Measurements from ENCODE around the gene ITPR2. TPM values are rescaled to one million over a fixed set of nuclear protein-coding genes. Genes with fewer than 3 reads are reported as not detected.
A peak's percentile ranks its signal among the peaks of the same experiment; 100 is the strongest.

ITPR2 gene
- polyA plus RNA-seq, 2 of the 4 experiments (the other 2 are of a cell fraction), result 3.1 to 8.1 TPM

DNA sequence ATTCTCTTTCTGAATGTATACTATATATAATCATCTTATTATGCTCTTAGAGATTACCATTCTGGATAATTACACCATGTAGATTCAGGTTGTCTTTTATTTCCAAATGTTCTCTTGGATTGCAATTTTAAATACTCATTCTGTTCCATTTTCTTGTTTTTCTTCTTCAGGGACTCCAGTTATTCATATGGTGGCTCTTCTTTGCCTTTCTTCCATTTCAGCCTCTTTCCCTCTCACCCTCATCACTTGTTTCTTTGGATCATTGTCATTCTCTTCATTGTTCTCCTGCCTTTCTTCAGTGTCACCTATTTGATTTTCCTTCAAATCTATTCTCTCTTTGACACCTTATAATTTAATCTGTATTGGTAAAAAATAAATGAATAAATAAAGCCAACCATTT, 182.0 kb downstream of the ITPR2 start (continued):
- TF ChIP-seq, protein P1, sequence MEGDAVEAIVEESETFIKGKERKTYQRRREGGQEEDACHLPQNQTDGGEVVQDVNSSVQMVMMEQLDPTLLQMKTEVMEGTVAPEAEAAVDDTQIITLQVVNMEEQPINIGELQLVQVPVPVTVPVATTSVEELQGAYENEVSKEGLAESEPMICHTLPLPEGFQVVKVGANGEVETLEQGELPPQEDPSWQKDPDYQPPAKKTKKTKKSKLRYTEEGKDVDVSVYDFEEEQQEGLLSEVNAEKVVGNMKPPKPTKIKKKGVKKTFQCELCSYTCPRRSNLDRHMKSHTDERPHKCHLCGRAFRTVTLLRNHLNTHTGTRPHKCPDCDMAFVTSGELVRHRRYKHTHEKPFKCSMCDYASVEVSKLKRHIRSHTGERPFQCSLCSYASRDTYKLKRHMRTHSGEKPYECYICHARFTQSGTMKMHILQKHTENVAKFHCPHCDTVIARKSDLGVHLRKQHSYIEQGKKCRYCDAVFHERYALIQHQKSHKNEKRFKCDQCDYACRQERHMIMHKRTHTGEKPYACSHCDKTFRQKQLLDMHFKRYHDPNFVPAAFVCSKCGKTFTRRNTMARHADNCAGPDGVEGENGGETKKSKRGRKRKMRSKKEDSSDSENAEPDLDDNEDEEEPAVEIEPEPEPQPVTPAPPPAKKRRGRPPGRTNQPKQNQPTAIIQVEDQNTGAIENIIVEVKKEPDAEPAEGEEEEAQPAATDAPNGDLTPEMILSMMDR (IDR thresholded peaks at IDR 0.05), result no peak
- TF ChIP-seq, protein P2, sequence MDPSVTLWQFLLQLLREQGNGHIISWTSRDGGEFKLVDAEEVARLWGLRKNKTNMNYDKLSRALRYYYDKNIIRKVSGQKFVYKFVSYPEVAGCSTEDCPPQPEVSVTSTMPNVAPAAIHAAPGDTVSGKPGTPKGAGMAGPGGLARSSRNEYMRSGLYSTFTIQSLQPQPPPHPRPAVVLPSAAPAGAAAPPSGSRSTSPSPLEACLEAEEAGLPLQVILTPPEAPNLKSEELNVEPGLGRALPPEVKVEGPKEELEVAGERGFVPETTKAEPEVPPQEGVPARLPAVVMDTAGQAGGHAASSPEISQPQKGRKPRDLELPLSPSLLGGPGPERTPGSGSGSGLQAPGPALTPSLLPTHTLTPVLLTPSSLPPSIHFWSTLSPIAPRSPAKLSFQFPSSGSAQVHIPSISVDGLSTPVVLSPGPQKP (IDR thresholded peaks at IDR 0.05; ENCODE audit: low read depth, low read length), result no peak
- TF ChIP-seq NFE2L2 (conservative IDR thresholded peaks at IDR 0.05; ENCODE audit: low read length) (no peak), KDM1A (IDR thresholded peaks at IDR 0.05; ENCODE audit: low read depth) (no peak), RFX5 (IDR thresholded peaks at IDR 0.05) (no peak)

DNA sequence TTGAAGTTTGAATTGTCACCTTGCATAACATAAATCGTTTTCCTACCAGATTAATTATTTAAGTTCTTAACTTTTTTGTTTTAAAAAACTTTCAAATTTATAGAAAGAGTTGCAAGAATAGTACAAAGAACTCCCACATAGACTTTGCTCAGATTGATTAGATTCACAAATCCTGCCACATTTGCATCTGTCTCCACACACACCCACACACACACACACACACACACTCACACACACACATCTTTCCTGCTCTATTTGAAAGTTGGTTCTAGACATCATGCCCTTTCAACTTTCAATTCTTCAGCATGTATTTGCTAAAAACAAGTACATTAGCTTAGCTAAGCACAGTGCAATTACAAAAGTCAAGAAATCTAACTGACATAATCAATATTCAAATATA, 184.0 kb downstream of the ITPR2 start:
- POLR2A ChIA-PET, result no interaction called here
- H3K4me3 ChIP-seq, result no peak overlapping the region
- FAIRE-seq, result no peak
- CTCF ChIA-PET, result no interaction called here
- TF ChIP-seq ZC3H11A (IDR thresholded peaks at IDR 0.05) (no peak), HDAC2 (IDR thresholded peaks at IDR 0.05) (no peak), NPAS2 (CRISPR knock-in tag; IDR thresholded peaks at IDR 0.05; ENCODE audit: borderline replicate concordance) (no peak), MAZ (IDR thresholded peaks at IDR 0.05; ENCODE audit: borderline replicate concordance, low read depth, low read length) (no peak), MAFK (IDR thresholded peaks at IDR 0.05; ENCODE audit: partially characterized antibody) (no peak), RARB (CRISPR knock-in tag; IDR thresholded peaks at IDR 0.05) (no peak), RCOR1 (IDR thresholded peaks at IDR 0.05; ENCODE audit: low read depth, low read length) (no peak), GATA3 (IDR thresholded peaks at IDR 0.05; ENCODE audit: borderline replicate concordance) (no peak), FOSB (CRISPR knock-in tag; IDR thresholded peaks at IDR 0.05) (no peak), ZNF302 (CRISPR knock-in tag; IDR thresholded peaks at IDR 0.05) (no peak), CEBPB (IDR thresholded peaks at IDR 0.05) (no peak)
- TF ChIP-seq, protein P2 (IDR thresholded peaks at IDR 0.05; ENCODE audit: low read depth, low read length), result no peak
- DNase-seq (ENCODE audit: low read depth in 1 of 2, low spot score in 1 of 2), result no peak
- peak overlapping the region; percentile 20; the same call in 1 of the 3 replicates for H3K4me2 ChIP-seq
- H3K9me3 ChIP-seq, result peaks cover 10% of the 10 kb centered on the region; the same call in 2 of the 3 replicates
- no peak overlapping the region; a peak in 1 of 6 replicates for H3K27ac ChIP-seq
- WGBS (ENCODE audit: missing lambda C conversion rate), result 3% methylated on average over 1 of the region's 1 CpG
- H3K4me1 ChIP-seq, result peaks cover 13% of the 10 kb centered on the region
- no peak for ATAC-seq

DNA sequence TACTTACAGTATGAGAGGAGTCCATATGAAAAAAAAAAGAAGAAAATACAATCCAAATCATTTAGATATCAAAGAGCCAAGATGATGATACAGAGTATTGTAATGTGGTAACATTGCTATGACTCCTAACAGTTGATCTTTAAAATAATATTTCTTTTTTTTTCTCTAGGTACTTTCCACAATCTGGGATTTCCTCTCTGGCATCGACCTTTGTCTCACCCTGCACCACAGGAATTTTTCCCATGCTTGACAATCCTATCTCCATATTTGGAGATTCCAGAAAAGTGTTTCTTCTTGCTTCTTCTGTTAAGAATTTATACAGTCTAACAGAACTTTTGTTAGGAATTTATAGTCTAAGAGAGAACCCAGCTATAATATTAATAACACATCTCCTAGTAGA, 184.4 kb downstream of the ITPR2 start:
- CTCF ChIA-PET, result interaction anchor here (1.3 kb wide), 1 partner anchor 529 kb away, joined by 5 read pairs; no protein-coding TSS in a partner anchor
- DNase-seq (ENCODE audit: low read depth in 1 of 2, low spot score in 1 of 2), result peak; percentile 8 to 56
- no peak for FAIRE-seq

More for the DNA sequence above, 184.4 kb downstream of the ITPR2 start:
- peaks cover 13% of the 10 kb centered on the region for H3K4me1 ChIP-seq
- H3K4me2 ChIP-seq, result peak overlapping the region; percentile 20; the same call in 1 of the 3 replicates
- TF ChIP-seq JUN (IDR thresholded peaks at IDR 0.05), result no peak
- no peak for TF ChIP-seq NFE2L2 (conservative IDR thresholded peaks at IDR 0.05; ENCODE audit: low read length)
- peak; percentile 89; the same call in 1 of the 2 replicates for TF ChIP-seq FOXS1 (CRISPR knock-in tag; IDR thresholded peaks at IDR 0.05)
- TF ChIP-seq NR3C1 (IDR thresholded peaks at IDR 0.05), result no peak
- peak; percentile 69; the same call in 1 of the 2 replicates for TF ChIP-seq HOXB13 (CRISPR knock-in tag; IDR thresholded peaks at IDR 0.05; ENCODE audit: low read depth)
- TF ChIP-seq HOXB5 (CRISPR knock-in tag; IDR thresholded peaks at IDR 0.05), result 0 out of 2 replicates have a peak, but pooled peaks have one; percentile 53
- TF ChIP-seq SMC3 (IDR thresholded peaks at IDR 0.05), result no peak
- no peak for TF ChIP-seq CHD4 (IDR thresholded peaks at IDR 0.05; ENCODE audit: borderline replicate concordance)
- TF ChIP-seq, protein P3, sequence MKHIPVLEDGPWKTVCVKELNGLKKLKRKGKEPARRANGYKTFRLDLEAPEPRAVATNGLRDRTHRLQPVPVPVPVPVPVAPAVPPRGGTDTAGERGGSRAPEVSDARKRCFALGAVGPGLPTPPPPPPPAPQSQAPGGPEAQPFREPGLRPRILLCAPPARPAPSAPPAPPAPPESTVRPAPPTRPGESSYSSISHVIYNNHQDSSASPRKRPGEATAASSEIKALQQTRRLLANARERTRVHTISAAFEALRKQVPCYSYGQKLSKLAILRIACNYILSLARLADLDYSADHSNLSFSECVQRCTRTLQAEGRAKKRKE (CRISPR knock-in tag; IDR thresholded peaks at IDR 0.05; ENCODE audit: low read depth), result peak; percentile 90; the same call in 1 of the 2 replicates
- POLR2A ChIA-PET, result no interaction called here
- peak in 1 of 2 experiments; percentile 83; a peak in 3 of 6 replicates for ATAC-seq
- no peak overlapping the region for H3K4me3 ChIP-seq
- no peak overlapping the region for H3K27ac ChIP-seq
- 2% methylated on average over 1 of the region's 1 CpG for WGBS (ENCODE audit: missing lambda C conversion rate)
- H3K9me3 ChIP-seq, result peaks cover 10% of the 10 kb centered on the region; the same call in 2 of the 3 replicates

All from A549 (cell line).